GM21515 (cell line): ENCODE results near the gene APOC1.
"Not testable (repeated sequence)": the region's sequence is repeated elsewhere in the genome, so short reads cannot be mapped to it uniquely, and the experiment has no call there.

Experiments
- ATAC-seq: cut with Tn5 transposase; IDR thresholded peaks from one replicate; pipeline ENCODE4 v1.9.1; 2021; ENCODE audit not compliant: unreplicated experiment

The APOC1 gene

DNA sequence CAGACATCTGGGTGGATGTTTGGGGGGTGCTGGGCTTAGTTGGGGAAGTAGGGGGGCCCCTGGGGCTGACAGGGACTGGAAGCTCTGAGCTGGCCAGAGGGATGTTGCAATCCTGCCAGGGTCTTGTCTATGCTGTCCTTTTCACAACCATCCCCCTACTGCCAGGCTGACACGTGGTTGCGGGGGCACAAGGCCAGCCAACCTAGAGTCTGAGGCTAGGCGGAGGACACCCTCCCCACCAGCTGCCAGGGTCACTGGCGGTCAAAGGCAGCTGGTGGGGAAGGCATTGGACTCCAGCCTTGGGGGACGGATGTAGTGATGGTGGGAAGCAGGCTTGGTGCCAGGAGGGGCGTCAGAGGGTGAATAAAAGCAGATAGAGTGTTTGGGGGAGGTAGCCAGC lies 1.6 kb upstream of the APOC1 start:
- ATAC-seq, result no peak

DNA sequence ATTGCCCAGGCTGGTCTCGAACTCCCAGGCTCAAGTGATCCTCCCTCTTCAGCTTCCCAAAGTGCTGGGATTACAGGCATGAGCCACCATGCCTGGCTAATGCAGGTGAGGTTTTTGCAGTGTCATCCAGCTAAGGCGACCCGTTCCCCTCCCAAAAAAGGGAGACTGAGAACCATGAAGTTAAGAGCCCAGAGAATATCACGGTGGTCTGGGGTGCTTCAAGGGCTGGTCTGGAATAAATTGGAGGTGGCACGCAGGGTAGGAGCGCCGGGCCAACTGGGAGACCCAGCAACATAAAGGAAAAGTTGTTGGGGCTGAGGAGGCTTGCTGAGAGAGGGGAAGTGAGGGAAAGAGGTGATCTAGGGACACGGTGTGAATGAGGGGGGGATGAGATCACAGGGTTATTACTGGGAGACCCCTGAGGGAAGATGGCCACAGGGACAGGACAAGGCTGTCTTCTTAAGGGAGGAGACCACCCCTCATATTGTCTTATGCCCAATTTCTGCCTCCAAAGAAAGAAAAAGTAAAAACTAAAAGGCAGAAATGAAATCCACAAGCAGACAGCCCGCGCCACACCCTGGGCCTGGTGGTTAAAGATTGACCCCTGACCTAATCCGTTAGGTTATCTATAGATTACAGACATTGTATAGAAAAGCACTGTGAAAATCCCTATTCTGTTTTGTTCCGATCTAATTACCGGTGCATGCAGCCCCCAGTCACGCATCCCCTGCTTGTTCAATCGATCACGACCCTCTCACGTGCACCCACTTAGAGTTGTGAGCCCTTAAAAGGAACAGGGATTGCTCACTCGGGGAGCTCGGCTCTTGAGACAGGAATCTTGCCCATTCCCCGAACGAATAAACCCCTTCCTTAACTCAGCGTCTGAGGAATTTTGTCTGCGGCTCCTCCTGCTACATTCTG lies 636 bp upstream of the APOC1 start:
- ATAC-seq, result not testable (repeated sequence)

DNA sequence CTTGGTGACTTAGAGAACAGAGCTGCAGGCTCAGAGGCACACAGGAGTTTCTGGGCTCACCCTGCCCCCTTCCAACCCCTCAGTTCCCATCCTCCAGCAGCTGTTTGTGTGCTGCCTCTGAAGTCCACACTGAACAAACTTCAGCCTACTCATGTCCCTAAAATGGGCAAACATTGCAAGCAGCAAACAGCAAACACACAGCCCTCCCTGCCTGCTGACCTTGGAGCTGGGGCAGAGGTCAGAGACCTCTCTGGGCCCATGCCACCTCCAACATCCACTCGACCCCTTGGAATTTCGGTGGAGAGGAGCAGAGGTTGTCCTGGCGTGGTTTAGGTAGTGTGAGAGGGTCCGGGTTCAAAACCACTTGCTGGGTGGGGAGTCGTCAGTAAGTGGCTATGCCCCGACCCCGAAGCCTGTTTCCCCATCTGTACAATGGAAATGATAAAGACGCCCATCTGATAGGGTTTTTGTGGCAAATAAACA lies 9.9 kb downstream of the APOC1 start:
- no peak for ATAC-seq

DNA sequence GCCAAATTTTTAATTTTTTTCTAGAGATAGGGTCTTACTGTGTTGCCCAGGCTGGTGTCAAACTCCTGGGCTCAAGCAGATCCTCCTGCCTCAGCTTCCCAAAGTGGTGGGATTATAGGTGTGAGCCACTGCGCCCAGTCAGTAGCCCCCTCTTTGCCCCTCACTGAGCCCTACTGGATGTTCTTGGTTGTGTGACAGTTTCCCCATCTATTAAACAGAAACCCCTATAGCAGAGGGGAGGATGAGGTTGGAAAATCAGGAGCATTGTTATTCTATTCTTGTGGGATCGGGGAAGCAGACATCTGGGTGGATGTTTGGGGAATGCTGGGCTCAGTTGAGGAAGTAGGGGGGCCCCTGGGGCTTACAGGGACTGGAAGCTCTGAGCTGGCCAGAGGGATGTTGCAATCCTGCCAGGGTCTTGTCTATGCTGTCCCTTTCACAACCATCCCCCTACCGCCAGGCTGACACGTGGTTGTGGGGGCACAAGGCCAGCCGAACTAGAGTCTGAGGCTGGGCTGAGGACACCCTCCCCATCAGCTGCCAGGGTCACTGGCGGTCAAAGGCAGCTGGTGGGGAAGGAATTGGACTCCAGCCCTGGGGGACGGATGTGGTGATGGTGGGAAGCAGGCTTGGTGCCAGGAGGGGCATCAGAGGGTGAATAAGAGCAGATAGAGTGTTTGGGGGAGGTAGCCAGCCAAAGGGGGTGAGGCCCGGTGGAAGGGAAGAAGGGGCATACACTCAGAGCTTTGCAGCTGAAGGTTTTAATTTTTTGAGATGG lies 10.9 kb downstream of the APOC1 start:
- no peak for ATAC-seq

DNA sequence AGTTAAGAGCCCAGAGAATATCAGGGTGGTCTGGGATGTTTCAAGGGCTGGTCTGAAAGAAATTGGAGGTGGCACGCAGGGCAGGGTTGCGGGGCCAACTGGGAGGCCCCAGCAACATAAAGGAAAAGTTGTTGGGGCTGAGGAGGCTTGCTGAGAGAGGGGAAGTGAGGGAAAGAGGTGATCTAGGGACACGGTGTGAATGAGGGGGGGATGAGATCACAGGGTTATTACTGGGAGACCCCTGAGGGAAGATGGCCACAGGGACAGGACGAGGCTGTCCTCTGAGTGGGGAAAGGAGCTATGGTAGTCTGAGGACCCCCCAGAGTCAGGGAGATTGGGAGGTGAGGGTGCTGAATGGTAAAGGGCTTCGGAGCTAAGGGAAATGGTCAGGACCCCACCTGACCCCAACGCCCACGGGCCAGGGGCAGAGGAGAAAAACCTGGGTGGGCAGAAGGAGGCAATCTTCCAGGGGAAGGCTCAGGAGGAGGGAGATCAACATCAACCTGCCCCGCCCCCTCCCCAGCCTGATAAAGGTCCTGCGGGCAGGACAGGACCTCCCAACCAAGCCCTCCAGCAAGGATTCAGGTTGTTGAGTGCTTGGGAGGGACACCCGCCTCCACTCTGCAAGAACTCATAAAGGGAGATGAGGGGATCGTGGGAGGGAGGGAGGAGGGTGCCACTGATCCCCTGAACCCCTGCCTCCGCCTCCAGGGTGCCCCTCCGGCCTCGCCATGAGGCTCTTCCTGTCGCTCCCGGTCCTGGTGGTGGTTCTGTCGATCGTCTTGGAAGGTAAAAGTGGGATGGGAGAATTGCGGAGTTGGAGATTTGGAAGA lies 12.1 kb downstream of the APOC1 start:
- not testable (repeated sequence) for ATAC-seq

DNA sequence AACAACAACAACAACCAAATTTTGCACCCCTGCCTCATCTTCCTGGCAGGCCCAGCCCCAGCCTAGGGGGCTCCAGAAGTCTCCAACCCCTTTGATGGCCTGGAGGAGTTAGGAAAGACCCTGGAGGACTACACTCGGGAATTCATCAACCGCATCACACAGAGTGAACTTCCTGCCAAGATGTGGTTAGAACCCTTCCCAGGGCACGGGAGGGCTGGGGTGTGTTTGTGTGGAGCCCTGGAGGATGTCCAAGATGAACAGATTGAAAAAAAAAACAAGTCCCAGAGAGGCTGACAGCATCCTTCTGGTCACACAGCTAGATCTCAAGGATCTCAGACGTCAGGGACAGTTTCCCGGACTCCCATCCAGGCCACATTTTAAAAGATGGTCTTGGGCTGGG lies 13.3 kb downstream of the APOC1 start:
- no peak for ATAC-seq

DNA sequence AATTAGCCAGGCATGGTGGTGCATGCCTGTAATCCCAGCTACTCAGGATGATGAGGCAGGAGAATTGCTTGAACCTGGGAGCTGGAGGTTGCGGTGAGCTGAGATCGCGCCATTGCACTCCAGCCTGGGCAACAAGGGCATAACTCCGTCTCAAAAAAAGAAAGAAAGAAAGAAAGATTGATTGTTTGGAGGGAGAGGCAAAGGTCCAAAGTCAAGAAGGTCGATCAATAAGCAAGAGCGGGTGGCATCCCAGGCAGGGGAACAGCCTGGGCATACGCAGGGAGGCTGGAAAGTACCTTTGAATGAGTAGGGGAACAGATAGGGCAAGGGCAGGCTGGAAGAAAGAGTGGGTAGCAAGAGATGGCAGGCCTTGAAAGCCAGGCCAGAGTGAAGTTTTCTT lies 15.7 kb downstream of the APOC1 start:
- ATAC-seq, result no peak

DNA sequence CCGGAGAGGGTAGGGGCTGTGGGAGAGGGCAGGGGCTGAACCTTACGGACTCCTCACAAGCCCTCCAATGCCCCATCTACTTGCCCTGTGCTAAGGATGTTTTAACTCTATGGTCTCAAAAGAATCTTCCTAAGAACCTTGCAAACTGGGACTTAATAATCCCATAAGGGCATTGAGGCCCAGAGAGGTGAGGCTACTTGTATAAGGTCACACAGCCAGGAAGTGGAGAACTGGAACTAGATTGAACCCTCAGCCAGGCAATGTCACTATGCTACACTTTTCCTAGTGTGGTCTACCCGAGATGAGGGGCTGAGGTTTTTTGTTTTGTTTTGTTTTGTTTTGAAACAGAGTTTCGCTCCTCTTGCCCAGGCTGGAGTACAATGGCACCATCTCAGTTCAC lies 17.1 kb downstream of the APOC1 start:
- no peak for ATAC-seq

DNA sequence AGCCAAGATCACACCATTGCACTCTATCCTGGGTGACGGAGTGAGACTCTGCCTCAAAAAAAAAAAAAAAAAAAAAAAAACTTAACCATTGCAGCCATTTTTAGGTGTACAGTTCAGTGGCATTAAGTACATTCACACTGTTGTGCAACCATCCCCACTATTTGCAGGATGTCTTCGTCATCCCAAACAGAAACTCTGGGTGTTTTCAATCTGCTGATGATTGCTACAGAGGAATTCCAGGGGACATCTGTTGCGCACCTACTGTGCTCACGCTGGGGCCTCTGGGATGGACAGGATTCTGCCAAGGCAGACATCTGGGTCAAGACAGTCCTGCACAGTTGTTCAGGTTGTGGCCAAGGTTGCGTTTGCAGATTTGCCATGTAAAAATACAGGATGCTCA lies 25.3 kb downstream of the APOC1 start:
- no peak for ATAC-seq

DNA sequence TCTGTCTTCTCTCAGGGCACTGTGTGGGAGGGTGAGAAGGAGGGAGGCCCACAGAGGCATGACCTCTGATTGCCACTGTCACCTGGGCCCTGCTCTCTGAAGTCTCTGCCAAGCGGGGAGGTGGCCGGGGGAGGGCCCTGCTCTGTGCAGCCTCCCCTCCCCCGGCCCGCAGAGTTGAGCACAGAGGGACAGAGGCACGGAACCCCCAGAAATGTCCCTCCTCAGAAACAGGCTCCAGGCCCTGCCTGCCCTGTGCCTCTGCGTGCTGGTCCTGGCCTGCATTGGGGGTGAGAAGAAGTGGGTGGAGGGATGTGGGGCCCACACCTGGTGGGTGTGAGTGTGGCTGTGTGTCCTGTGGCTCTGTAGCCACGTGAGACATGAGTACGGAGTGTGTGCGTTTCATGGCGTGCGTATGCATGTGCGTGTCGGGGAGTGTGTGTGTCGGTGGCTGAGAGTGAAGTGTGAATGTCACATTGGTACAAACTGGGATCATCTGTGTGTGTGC lies 27.7 kb downstream of the APOC1 start, which contains the start of gene APOC4:
Gene APOC4, plus strand, starts transcription at position 171 of the 505 bp plus-strand sequence. Its CDS starts 41 bp downstream, at position 212.
- no peak for ATAC-seq

DNA sequence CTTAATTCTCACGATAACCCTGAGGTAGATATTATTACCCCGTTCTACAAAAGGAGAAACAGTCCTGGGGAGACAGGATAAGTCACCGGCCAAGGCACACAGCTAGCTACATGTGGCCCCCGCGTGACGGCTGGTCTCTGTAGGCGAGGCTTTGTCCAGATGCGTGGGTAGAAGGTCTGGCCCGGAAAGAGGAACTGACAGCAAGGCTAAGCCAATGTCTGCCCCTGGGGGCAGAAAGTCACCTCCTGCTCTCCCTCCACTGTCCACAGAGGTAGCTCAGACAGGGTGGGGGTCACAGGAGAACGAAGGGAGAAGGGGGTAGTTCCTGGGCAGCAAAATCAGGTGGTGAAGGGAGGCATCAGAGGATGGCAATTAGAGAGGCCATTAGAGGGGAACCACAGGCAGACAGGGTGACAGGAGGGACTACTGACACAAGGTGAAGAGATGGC lies 29.4 kb downstream of the APOC1 start:
- no peak for ATAC-seq

DNA sequence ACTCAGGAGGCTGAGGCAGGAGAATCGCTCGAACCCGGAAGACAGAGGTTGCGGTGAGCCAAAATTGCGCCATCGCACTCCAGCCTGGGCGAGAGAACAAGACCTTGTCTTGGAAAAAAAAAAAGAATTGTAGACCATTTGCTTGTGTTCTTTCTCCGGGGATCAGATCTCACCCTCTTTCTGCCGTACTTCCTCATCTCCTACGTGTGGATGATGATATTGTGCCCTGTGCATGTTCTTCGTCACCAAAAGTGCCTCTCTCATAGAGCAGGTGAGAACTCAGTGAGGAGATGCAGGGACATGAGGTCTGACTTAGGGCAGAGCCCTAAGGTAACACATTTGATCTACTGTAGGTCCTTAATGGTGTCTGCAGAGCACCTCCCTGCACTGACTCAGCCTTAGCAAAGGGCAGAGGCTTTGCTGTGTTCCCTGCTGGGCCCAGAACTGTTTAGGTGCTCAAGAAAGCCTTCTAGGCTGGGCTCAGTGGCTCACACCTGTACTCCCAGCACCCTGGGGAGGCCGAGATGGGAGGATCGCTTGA lies 32.7 kb downstream of the APOC1 start:
- no peak for ATAC-seq

DNA sequence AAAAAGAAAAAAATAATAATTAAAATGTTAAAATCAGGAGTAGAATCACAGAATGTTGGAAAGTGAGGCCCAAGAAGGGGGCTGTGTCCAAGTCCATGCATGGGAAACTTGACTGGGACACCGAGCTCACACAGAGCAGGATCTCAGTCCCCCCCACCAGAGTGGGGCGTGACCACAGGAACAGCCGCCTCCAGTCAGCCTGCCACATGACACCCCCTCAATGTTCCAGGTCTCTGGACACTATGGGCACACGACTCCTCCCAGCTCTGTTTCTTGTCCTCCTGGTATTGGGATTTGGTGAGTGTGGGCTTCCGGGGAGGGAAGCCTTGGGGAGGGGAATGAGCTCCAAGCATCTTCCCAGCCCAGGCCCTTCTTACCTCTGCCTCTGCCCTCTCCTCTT lies 33.8 kb downstream of the APOC1 start:
- no peak for ATAC-seq

DNA sequence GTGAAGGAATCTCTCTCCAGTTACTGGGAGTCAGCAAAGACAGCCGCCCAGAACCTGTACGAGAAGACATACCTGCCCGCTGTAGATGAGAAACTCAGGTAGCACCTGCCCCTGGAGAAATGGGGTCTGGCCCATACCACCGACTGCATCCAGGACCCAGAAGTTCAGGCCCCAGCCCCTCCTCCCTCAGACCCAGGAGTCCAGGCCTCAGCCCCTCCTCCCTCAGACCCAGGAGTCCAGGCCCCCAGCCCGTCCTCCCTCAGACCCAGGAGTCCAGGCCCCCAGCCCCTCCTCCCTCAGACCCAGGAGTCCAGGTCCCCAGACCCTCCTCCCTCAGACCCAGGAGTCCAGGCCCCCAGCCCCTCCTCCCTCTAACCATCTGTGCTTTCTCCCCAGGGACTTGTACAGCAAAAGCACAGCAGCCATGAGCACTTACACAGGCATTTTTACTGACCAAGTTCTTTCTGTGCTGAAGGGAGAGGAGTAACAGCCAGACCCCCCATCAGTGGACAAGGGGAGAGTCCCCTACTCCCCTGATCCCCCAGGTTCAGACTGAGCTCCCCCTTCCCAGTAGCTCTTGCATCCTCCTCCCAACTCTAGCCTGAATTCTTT lies 34.5 kb downstream of the APOC1 start:
- ATAC-seq, result no peak

DNA sequence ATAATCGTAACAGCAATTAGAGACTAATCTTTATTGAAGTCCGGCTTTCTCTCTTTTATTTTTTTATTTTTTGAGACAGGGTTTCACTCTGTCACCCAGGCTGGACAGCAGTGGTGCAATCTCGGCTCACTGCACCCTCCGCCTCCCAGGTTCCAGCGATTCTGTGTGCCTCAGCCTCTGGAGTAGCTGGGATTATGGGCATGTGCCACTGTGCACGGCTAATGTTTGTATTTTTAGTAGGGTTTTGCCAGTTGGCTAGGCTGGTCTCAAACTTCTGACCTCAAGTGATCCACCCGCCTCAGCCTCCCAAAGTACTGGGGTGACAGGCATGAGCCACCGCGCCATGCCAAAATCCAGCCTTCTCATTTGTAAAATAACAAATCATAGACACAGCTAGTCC lies 35.1 kb downstream of the APOC1 start:
- ATAC-seq, result no peak

DNA sequence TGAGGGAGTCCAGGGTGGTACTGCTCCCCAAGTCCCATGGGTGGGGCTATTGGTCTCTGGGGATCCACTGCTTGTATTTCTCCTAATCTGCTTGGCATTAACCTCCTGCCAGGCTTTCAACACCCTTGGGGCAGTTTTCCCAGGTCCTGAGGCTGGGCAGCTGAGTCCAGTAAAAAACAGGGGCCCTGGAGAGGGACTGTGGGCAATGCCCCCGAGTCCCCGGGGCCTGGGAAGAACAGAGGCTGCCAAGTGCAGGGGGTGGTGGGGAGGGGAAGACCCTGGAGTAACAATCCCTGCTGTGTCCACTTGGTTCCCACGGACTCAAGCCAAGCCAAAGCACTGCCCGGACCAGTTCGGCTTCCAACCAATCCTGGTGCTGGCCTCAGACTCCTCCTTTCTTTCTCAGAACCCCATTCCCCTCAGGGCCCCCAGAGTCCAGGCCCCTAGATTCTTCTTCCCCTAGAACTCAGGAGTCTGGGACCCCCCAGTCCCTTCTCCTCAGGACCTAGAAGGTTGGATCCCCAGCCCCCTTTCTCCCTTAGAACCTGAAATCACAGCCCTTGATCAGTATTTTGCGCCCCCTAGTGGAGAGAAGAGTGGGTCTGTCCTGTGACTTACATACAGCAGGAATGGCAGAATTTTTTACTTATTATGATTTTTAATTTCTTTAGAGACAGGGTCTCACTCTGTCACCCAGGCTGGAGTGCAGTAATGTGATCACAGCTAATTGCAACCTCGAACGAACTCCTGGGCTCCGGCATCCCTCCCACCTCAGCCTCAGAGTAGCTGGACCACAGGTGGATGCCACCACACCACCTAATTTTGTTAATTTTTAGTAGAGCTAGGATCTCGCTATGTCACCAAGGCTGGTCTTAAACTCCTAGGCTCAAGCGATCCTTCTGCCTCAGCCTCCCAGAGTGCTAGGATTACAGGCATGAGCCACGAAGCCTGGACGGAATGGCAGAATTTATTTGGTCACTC lies 37.1 kb downstream of the APOC1 start:
- ATAC-seq, result no peak

DNA sequence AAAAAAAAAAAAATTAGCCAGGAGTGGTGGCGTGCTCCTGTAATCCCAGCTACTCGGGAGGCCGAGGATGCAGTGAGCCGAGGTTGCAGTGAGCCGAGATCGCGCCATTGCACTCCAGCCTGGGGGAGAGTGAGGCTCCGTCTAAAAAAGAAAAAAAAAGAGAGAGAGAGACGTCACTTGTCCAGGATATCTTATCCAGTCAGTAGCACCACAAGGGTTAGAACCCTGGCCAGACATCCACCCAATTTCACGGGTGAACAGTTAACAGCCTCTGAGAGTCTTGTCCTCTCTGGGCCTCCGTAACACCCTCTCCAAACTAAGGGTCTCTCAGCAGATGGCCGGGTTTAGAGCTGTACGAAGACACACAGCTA lies 39.9 kb downstream of the APOC1 start:
- ATAC-seq, result peak; percentile 13

DNA sequence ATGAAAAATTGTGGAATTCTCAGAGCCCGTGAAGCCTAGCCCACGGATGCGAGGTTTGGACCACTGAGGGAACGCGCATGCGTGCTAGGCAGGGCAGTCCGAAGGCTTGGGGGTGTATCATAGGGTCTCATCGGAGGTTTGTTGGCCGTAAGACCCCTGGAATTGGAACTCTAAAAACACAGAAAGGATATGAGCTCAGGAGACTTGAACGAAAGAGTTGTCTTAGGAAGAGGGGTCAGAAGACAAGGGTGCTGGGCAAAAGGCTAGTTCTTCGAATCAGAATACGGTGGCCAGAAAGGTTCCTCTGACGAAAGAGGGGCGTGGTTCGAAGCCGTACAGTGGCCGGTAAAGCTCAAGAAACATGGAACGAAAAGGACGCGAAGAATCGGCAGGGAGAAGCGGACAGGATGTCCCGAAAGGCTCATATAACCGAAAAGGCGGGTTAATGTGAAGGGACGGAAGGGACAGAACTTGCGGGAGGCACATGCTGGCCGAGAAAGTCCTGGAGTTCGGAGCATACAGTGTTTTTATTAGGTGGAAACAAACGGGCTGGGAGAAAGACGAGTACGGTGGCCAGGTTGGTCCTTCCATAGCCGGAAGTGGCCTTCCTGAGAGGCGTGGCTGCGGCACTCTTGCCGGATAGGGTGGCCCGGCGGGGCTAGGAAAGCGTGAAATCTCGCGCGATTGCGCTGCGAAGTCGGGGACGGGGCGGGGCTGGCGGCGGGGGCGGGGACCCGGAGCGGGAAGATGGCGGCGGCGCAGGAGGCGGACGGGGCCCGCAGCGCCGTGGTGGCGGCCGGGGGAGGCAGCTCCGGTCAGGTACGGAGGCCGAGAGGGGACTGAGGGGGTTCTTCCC lies 40.5 kb downstream of the APOC1 start, which contains the start of gene CLPTM1:
Gene CLPTM1, plus strand, starts transcription at position 732 of the 856 bp plus-strand sequence. Its CDS starts 16 bp downstream, at position 748.
- ATAC-seq, result peak; percentile 76
